PC-9 (cell line): ENCODE measurements around the gene EIF4A3.

Source experiments
- CTCF ChIP-seq: fragments of 200-600 bp; sonication (generic); conservative IDR thresholded peaks from 2 replicates; pipeline ENCODE4 v1.6.1; 2017; ENCODE audit warnings: mixed run types, antibody characterized with exemption, mild to moderate bottlenecking, moderate library complexity
- EZH2 ChIP-seq: fragments of 200-600 bp; sonication (generic); IDR thresholded peaks from 2 replicates; pipeline ENCODE4 v1.8.0; 2017; ENCODE audit warnings: antibody characterized with exemption, low read depth

GRCh38 chr17:80180192-80180591 is 33.3 kb upstream of the EIF4A3 start:
- TF ChIP-seq CTCF, result no peak
- TF ChIP-seq EZH2, result no peak
